ENCODE data around the gene WAPL.
"Not testable (repeated sequence)": the region's sequence is repeated elsewhere in the genome, so short reads cannot be mapped to it uniquely, and the experiment has no call there.

DNA sequence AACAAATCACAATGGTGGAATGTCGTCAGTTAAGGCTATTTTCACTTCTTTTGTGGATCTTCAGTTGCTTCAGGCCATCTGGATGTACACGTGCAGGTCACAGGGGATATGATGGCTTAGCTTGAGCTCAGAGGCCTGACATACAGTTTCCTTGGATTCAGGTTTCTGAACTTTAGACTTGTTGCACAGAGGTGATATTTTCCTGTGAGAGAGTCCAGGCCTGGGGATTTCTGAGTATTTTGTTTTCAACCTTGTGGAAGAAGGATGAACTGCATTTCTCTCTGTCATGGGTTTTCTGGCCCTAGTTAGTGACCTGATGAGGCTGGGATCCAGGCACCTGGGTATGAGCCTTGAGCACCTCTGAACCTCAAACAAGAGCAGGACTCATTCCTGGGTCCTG is 44.9 kb upstream of the WAPL start:
- not testable (repeated sequence) for TF ChIP-seq EZH2 (conservative IDR thresholded peaks at IDR 0.05; ENCODE audit: low read depth, low read length); ZNF274 (CRISPR knock-in tag; IDR thresholded peaks at IDR 0.05); ZNF160 (CRISPR knock-in tag; IDR thresholded peaks at IDR 0.05); SMAD3 (CRISPR knock-in tag; IDR thresholded peaks at IDR 0.05); SRSF9 (IDR thresholded peaks at IDR 0.05; ENCODE audit: borderline replicate concordance, insufficient read depth, low read depth, low read length, poor library complexity, severe bottlenecking); TARDBP (CRISPR knock-in tag; IDR thresholded peaks at IDR 0.05); ZNF232 (CRISPR knock-in tag; IDR thresholded peaks at IDR 0.05; ENCODE audit: borderline replicate concordance); ZFP36L2 (CRISPR knock-in tag; IDR thresholded peaks at IDR 0.05); ZNF775 (CRISPR knock-in tag; IDR thresholded peaks at IDR 0.05; ENCODE audit: borderline replicate concordance); ZNF296 (CRISPR knock-in tag; conservative IDR thresholded peaks at IDR 0.05); NR2C2 (CRISPR knock-in tag; IDR thresholded peaks at IDR 0.05; ENCODE audit: borderline replicate concordance); ZBTB38 (CRISPR knock-in tag; IDR thresholded peaks at IDR 0.05)
